HG03354 (cell line): ENCODE data around the gene ZFYVE28.

ENCODE experiments used
- ATAC-seq: cut with Tn5 transposase; IDR thresholded peaks from one replicate; pipeline ENCODE4 v1.9.1; 2021; ENCODE audit warnings: mild to moderate bottlenecking; ENCODE audit not compliant: unreplicated experiment, poor library complexity, severe bottlenecking

The ZFYVE28 gene

GRCh38 chr4:2338754-2339457 lies 79.5 kb downstream of the ZFYVE28 start:
- ATAC-seq: no peak

GRCh38 chr4:2337896-2338295 lies 80.5 kb downstream of the ZFYVE28 start:
- no peak for ATAC-seq

GRCh38 chr4:2337131-2337723 lies 81.2 kb downstream of the ZFYVE28 start:
- ATAC-seq: no peak

DNA sequence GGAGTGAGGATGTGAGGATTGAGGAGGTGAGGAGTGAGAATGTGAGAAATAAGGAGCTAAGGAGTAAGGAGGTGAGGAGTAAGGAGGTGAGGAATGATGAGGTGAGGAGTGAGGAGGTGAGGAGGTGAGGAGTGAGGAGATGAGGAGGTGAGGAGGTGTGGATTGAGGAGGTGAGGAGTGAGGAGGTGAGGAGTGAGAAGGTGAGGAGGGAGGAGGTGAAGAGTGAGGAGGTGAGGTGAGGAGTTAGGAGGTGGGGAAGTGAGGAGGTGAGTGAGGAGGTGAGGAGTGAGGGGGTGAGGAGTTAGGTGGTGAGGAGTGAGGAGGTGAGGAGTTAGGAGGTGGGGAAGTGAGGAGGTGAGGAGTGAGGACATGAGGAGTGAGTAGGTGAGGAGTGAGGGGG lies 81.8 kb downstream of the ZFYVE28 start:
- no peak for ATAC-seq

DNA sequence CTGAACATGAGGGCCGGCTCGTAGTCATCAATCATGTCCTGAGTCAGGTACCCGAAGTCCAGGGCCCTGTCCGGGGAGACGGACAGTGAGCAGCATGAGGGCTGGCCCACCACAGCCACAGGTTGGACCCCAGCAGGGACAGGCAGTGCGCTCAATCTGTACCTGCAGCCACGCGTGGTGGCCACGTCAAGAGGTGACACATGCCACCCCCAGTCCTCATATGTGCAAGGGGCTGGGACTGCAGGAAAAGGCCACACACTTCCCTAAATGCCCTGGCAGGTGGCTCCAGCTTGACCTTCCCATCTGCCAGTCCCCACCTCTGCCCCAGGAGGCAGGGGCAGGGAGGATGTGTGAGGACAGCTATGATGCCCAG lies 82.7 kb downstream of the ZFYVE28 start:
- no peak for ATAC-seq

- ATAC-seq: no peak
Observed at GRCh38 chr4:2334826-2335728, 83.4 kb downstream of the ZFYVE28 start.

- ATAC-seq: no peak
Observed at GRCh38 chr4:2333916-2334644, 84.4 kb downstream of the ZFYVE28 start.

DNA sequence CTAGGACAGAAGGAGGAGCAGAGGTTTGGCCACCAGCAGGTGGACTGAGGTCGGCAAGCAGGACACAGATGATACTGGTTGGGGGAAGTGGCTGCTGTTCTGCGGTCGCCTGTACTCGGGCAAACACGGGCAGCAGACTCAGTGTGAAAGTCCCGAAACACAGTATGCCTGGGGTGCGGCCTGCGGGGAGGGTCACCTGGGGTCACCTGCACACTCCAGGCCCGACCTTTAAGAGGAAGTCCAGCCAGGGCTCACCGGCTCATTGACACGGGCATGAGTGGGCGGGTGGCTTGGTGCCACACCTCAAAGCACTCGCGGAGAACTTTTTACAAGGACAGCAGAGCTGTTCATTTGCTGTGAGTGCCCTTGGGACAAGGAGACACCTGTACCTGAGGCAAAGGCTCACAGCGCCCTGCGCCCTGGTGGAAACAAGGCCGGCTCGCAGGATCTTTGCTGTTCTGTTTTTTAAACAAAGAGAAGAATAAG lies 85.0 kb downstream of the ZFYVE28 start:
- ATAC-seq: no peak

DNA sequence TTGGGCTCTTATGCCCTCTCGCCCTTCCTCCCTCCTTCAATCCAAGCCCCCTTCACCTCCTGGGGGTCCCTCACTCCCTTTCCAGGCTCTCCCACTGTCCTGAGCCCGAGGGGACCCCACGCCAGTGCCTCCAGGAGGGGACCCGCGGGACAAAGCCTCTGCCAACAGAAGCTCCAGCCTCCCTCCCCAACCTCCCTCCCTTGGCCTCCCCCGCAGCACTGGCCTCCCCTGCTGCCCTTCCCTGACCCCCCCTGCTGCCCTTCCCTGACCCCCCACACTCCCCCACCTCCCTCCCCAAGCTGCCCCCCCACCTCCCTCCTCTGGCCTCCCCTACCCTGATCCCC lies 85.5 kb downstream of the ZFYVE28 start:
- ATAC-seq: no peak

GRCh38 chr4:2332201-2332975 lies 86.1 kb downstream of the ZFYVE28 start:
- no peak for ATAC-seq

DNA sequence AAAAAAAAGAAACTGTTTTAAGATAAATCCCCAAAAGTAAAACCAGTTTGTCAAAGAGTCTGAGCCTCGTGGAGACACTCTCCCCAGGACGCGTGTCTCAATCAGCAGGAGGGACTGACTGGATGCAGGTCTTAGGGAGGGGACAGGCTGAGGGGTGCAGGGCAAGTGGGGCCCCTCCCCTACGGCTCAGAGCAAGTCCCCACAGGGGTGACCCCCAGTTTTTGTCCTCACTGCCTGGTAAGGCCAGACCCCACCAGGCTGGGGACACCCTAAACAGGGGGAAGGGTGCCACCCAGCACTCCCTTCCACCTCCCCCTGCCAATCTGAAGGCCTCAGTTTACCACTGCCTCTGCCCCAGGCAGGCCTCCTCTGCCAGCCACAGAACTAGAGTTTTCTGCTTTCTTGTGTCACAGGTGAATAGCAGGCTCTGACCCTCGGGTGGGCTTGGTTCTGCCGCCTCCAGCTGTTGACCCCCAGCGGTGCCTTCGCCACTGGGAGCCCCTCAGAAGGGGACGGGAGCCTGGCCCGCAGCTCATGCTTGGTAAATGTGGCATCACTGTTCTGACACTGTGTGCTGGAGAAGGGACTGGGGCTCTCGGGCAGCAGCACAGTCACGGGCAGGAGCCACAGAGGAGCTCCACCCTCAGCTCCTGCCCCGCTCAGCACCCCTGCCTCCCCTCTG lies 86.8 kb downstream of the ZFYVE28 start:
- no peak for ATAC-seq

- ATAC-seq: no peak
Observed at GRCh38 chr4:2331043-2331420, 87.4 kb downstream of the ZFYVE28 start.

GRCh38 chr4:2330091-2331042 lies 88.1 kb downstream of the ZFYVE28 start:
- no peak for ATAC-seq

- ATAC-seq: no peak
Observed at GRCh38 chr4:2327579-2327978, 90.9 kb downstream of the ZFYVE28 start.

DNA sequence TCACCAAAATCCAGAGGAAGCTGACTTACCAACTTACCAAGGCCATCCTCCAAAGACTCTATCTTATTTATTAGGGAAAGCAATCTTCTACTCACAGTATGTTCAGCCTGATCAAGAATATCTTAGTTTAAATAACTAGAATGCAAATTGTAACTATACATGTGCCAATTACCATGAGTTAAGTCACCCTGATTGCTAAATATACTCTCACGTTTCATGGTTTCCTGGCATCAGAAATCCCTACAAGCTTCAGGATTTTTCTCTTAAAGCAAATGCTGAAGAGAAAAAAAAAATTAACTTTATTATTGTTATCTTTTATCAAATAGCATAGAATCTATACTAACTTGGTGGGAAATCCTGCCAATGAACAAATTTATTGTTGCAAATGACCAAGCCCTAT lies 93.6 kb downstream of the ZFYVE28 start:
- no peak for ATAC-seq

GRCh38 chr4:2322841-2323240 lies 95.6 kb downstream of the ZFYVE28 start:
- no peak for ATAC-seq

- no peak for ATAC-seq
Observed at GRCh38 chr4:2322227-2322626, 96.2 kb downstream of the ZFYVE28 start.
